Fibroblast of the aortic adventitia (primary cell): Measurements from ENCODE around the gene SNRPA. TPM values are rescaled to one million over a fixed set of nuclear protein-coding genes. Genes with fewer than 3 reads are reported as not detected.
A peak's percentile ranks its signal among the peaks of the same experiment; 100 is the strongest.
"Not testable (repeated sequence)": the region's sequence is repeated elsewhere in the genome, so short reads cannot be mapped to it uniquely, and the experiment has no call there.

ENCODE experiments used
- DNase-seq: peaks from one replicate; pipeline ENCODE4 v3.0.0-alpha.2; 2010; ENCODE audit warnings: low read depth
- H3K4me3 ChIP-seq: 2 replicates; pipeline ENCODE4 v1.5.1; 2011; ENCODE audit warnings: low read depth, mild to moderate bottlenecking, control low read depth, low read length, moderate library complexity
- total RNA-seq: library from RNA; depleted of rRNA; stranded (reverse); fragments of >200 nt; gene quantifications from 2 replicates; pipeline ENCODE4 v1.2.3, GENCODE V29; 2012; ENCODE audit warnings: low replicate concordance
- TF ChIP-seq, protein P1 (sequence below): IDR thresholded peaks from 2 replicates; pipeline ENCODE4 v1.5.1; 2011; ENCODE audit warnings: mild to moderate bottlenecking, low read length, control low read depth, inconsistent platforms; ENCODE audit not compliant: insufficient read depth

The SNRPA gene
- total RNA-seq, 1 donor, result 29.8 TPM

DNA sequence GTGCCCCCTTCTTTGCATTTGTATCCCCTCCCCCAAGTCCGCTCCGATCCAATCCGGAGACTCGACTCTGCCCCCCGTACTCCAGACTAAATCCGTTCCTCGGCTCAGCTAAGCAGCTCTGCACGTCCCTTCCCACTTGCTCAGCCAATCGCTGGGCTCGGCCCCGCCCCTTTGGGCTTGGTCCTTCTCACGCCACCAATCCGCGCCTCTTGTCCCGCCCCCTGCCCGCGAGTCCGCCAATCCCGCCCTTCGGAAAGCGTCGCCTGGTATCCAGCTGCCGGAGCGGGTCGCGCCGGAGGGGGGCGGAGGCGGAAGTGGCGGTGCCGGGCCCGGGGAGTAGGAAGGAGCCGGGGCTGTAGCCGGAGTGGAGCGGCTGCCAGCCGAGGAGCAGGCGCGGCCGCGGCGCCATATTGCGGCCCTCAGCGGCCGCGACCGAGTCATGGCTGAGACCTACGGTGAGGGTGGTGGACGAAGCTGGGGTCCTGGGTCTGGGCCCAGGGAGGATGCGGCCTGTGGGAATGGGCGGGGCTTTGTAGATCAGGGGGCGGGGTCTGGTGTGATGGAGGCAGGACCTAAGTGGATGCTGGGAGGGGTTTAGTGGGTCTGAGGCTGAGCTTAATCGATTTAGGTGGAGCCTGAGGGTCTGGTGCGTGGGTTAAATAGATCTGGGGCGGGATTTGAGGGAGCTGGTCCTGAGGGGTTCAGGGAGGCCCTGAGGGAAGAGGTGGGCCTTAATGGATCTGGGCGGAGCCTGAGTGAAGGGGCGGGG, 27.1 kb downstream of the SNRPA start, which contains the start of gene RAB4B:
RAB4B (plus strand) TSS at position 311 of the 769 bp plus-strand sequence; CDS start at position 440, 129 bp downstream.
- H3K4me3 ChIP-seq, result peak within 1 kb of the TSS; percentile 81
- TF ChIP-seq, protein P1, sequence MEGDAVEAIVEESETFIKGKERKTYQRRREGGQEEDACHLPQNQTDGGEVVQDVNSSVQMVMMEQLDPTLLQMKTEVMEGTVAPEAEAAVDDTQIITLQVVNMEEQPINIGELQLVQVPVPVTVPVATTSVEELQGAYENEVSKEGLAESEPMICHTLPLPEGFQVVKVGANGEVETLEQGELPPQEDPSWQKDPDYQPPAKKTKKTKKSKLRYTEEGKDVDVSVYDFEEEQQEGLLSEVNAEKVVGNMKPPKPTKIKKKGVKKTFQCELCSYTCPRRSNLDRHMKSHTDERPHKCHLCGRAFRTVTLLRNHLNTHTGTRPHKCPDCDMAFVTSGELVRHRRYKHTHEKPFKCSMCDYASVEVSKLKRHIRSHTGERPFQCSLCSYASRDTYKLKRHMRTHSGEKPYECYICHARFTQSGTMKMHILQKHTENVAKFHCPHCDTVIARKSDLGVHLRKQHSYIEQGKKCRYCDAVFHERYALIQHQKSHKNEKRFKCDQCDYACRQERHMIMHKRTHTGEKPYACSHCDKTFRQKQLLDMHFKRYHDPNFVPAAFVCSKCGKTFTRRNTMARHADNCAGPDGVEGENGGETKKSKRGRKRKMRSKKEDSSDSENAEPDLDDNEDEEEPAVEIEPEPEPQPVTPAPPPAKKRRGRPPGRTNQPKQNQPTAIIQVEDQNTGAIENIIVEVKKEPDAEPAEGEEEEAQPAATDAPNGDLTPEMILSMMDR, result no peak
- DNase-seq, result peak; percentile 99

DNA sequence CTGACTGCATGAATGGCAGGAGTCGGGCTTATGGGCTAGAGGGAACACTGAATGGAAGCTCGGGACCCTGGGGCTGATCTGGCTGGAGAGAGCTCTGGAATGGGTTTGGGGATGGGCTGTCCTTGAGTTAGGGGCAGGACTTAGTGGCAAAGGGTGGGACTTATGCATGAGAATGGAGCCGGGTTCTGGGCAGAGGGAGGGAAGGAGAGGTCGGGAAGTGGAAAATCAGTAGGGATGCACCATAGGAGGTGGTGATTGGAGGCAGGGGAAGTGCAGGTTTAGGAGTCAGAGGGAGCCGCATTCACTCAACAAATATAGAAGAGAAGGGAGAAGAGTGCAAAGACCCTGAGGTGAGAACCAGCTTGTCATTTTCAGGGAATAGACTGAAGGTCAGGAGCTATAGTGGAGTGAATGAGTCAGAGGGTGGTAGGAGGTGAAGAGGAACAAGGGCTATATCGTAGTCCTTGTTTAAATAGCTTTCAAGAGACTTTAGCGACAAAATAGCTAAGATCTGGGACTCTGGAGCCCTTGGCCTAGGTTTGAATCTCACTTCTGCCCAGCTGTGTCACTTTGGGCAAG, 27.8 kb downstream of the SNRPA start:
- DNase-seq, result no peak
- TF ChIP-seq, protein P1, result no peak
- peak overlapping the region; percentile 81 for H3K4me3 ChIP-seq

DNA sequence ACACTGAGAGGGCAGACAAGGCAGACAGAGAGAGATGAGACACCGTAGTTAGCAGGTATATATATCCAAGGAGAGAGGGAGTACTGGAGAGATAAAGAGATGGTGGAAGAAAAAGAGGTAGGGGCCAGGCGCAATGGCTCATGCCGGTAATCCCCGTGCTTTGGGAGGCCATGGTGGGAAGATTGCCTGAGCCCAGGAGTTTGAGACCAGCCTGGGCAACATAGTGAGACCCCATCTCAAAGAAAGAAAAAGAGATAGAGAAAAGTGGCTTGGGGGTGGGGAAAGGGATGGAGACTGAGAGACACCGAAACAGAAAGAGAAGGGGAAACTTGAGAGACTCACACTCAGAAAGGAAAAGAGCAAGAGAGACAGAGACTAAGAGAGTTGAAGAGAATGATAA, 29.6 kb downstream of the SNRPA start:
- TF ChIP-seq, protein P1, result no peak
- H3K4me3 ChIP-seq, result no peak overlapping the region
- no peak for DNase-seq

DNA sequence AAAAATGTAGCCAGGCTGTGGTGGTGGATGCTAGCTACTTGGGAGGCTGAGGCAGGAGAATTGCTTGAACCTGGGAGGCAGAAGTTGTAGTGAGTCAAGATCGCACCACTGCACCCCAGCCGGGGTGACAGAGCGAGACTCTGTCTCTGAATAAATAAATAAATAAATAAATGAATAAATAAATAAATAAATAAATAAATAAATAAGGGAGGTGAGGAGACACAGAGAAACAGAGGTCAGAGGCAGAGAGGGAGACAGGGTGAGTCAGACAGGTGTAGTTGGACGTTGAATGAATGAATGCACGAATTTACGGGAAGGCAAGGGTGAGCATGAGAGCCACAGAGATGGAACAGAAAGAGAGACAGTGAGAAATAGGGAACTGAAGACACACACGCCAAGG, 30.1 kb downstream of the SNRPA start:
- TF ChIP-seq, protein P1, result no peak
- DNase-seq, result no peak
- H3K4me3 ChIP-seq, result no peak overlapping the region

DNA sequence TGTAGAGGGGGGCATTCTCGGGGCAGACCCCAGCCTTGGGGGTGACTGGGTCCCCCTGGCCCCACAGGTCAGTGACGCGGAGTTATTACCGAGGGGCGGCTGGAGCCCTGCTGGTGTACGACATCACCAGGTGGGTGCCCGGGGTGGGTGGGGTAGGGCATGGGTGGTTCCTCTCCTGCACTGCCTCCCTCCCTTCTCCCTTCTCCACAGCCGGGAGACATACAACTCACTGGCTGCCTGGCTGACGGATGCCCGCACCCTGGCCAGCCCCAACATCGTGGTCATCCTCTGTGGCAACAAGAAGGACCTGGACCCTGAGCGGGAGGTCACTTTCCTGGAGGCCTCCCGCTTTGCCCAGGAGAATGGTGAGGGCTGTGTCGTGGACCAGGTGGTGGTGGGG, 32.7 kb downstream of the SNRPA start:
- TF ChIP-seq, protein P1, result no peak
- DNase-seq, result no peak
- no peak overlapping the region for H3K4me3 ChIP-seq

DNA sequence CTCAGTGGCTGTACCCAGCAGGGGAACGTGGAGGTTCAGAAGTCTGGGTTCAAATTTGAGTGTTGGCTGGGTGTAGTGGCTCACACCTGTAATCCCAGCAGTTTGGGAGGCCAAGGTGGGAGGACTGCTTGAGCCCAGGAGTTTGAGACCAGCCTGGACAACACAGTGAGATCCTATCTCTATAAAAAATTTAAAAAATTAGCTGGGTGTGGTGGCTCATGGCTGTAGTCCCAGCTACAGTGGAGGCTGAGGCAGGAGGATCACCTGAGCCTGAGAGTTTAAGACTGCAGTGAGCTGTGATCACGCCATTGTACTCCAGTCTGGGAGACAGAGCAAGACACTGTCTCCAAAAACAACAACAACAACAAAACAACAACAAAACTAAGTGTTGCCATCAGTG, 33.1 kb downstream of the SNRPA start:
- not testable (repeated sequence) for H3K4me3 ChIP-seq, DNase-seq

DNA sequence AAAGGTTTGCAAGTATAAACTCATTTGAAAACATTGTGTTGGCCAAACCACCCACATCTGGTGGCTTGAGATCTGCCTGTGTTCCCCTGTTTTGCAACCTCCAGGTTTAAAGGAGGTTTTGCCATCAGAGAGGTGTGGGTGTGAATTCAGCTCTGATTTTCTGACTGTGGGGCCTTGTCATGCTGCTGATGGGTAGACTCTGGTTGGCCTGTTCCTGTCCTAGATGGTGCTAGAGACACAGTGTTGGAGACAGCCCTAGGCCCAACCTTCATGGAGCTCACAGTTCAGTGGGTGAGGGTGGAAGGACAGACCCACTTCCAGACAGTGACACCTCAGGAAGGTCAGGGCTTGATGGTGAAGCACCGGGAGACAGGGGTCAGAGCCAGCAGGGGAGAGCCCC, 34.5 kb downstream of the SNRPA start:
- TF ChIP-seq, protein P1, result no peak
- H3K4me3 ChIP-seq, result no peak overlapping the region
- DNase-seq, result no peak
